Measurements from ENCODE around the gene PSENEN.
A peak's percentile ranks its signal among the peaks of the same experiment; 100 is the strongest.

The PSENEN gene

GRCh38 chr19:35734273-35734672 is 11.2 kb upstream of the PSENEN start:
- no peak for DNase-seq (ENCODE audit: low read depth)

GRCh38 chr19:35734889-35735288 is 10.6 kb upstream of the PSENEN start:
- DNase-seq (ENCODE audit: low read depth), result no peak

GRCh38 chr19:35736913-35737886 is 8.3 kb upstream of the PSENEN start:
- DNase-seq (ENCODE audit: low read depth), result no peak

GRCh38 chr19:35738021-35738886 is 7.2 kb upstream of the PSENEN start:
- DNase-seq (ENCODE audit: low read depth), result no peak

DNA sequence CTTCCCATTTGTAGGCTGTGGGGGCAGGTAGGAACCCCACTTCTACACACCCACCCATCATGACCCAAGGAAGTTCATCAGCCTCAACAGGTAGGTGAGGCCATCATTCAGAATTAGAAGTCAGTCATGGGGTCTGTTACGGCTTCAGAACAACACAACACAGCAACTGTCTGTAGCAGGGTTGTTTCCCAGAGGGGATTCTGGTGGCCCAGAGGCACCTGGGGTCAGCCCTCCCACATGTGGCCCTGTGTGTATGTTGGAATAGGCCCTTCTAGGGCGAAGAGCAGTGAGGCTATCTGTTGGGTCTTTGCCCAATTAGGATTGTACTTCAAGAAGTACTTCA is 6.6 kb upstream of the PSENEN start:
- no peak for DNase-seq (ENCODE audit: low read depth)

GRCh38 chr19:35739275-35740107 is 6.0 kb upstream of the PSENEN start:
- DNase-seq (ENCODE audit: low read depth), result no peak

DNA sequence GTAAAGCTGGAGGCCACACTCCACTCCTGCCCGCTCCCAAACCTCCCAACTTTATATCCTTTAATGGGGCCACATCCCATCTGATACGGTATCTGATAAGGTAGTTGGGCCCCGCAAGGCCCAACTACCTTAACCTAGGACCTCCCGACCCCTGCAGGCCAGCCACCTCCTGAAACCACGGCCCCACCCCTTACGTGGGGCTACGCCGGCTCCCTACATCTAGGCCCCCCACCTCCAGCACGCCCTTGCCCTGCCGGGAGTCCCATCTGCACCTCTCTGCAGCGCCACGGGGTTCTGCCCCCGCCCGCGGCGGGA is 5.4 kb upstream of the PSENEN start:
- no peak for DNase-seq (ENCODE audit: low read depth)

- DNase-seq (ENCODE audit: low read depth), result peak; percentile 94
Measured at GRCh38 chr19:35740423-35741202, 4.8 kb upstream of the PSENEN start.

DNA sequence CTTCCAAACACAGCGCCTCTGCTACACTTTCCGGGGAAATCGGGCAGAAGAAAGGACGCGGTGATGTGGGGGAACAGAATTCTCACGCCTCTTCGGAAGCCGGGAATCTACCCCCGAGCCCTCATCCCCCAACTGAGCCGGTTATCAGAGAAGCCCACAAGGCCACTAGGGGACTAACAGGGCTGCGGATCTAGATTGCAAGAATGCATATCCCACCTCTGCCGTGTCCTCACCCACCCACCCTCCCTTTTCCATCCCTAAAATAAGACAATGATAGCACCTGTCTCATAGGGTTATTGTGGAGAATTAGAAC is 4.3 kb upstream of the PSENEN start:
- no peak for DNase-seq (ENCODE audit: low read depth)

DNA sequence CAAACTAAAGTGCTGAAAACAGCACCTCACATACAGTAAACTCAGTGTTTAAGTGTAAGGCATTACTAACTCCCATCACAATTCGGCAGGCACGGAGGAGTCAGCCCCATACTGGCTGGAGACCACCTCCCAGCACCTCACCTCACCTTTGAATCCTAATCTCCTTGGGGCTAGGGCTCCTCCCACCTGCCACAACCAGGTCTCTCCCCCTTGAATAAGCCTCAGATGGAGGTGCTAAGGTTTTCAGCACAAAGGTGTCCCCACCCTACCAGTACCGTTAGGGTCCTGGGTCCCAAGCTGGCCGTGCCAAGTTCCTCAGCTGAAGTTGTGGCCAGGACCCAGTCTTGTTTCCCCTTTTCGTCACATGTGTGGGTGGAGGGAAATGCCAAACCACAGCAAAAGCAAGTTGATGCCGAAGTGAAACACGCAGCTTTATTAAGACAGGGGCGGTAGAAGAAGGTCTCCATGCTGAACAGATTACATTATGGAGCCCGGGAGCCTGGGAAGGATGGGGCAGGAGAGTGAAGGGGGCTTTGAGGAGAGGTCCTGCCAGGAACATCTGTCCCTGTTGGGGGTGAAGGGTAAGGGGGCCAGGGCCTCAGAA is 3.2 kb upstream of the PSENEN start, which contains the start of gene IGFLR1:
Gene IGFLR1, minus strand, starts transcription at position 332 of the 604 bp plus-strand sequence. CDS start 1,272 bp downstream, outside the sequence.
- no peak for DNase-seq (ENCODE audit: low read depth)

DNA sequence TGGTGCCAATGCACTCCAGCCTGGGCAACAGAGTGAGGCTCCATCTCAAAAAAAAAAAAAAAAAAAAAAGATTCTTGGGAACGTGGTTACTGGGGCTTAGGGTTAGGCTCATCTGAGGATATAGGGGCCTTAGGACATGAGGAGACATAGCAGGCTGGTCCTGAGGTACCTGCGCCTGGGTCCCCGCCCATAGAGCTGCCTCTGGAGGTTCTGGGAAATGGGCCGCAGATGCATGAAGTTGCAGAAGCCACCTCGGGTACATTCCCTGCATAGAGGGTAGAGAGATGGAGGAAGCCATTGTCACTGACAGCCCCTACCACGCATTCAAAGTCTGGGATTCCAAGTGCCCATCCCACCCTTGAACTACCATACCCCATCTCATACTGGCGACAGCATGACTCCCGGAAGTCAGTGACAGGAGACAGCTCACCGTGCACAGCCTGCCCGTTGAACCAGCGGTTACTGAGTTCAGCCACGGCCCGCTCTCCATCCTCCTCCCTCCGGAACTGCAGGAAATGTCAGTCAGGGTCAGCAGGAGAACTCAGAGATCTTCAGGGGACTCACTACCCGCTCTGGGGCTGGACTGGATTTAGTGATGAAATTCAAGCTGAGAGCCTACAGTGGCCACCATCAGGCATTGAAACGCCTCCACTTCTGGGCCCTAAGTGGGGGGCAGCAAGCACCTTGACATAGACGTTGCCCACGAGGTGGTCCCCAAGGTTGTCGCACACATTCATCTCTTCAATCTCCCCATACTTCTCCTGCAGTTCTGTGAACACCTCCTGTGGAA is 1.6 kb upstream of the PSENEN start:
- DNase-seq (ENCODE audit: low read depth), result no peak

GRCh38 chr19:35744430-35745327 is 772 bp upstream of the PSENEN start:
- DNase-seq (ENCODE audit: low read depth), result peak; percentile 84

GRCh38 chr19:35746087-35746462 is 624 bp downstream of the PSENEN start:
- no peak for DNase-seq (ENCODE audit: low read depth)

- DNase-seq (ENCODE audit: low read depth), result no peak
Measured at GRCh38 chr19:35746531-35746930, 1.1 kb downstream of the PSENEN start.

GRCh38 chr19:35748106-35749020 is 2.9 kb downstream of the PSENEN start, which contains the start of gene LIN37:
TSS of gene LIN37 (plus strand) at chr19:35748576. CDS start at chr19:35748725, 149 bp downstream.
- peak; percentile 97 for DNase-seq (ENCODE audit: low read depth)

DNA sequence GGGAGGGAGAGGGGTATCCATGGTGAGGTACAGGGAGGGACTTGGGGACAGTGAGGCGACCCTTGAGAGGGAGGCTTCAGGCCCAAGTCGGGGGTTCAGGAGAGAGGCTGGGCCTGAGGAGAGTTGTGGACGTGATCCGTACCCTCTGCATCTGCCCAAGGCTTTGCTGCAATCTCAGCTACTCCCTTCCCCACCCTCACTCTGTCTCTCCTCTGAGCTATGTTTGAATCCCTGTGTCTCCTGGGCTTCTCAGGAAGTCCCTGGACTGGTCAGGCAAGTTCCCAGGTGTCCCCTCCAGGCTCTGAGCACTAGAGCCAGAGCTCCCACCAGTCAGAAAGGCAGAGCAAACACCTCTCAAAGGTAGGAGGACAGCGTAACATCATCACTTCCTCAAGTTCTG is 4.7 kb downstream of the PSENEN start:
- no peak for DNase-seq (ENCODE audit: low read depth)

GRCh38 chr19:35751839-35752745 is 6.6 kb downstream of the PSENEN start:
- no peak for DNase-seq (ENCODE audit: low read depth)

All from stimulated activated CD8-positive, alpha-beta memory T cell treated with anti-CD3 and anti-CD28 coated beads, Interleukin-7, amount 100 ng/mL, for 24 hours (primary cell).